ENCODE results near the gene CAPN11.

DNA sequence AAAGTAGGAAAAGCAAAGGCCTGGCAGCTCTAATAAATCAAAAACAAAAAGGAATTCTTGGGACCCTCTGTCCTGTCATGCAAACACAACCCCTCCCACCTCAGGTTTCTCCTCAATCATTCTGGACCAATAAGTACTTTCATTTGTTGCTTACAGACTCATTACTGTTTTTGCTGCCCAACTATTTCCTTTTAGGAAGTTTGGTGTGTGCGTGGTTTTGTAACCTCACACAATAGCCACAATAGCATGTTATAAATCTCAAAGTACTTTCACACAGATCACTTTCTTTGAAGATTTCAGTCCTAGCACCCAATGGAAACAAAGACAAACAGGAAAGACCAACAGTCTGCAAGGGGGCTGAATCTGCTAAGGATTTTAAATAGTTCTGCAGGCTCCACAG lies 35.8 kb upstream of the CAPN11 start:
- TF ChIP-seq, protein P1, sequence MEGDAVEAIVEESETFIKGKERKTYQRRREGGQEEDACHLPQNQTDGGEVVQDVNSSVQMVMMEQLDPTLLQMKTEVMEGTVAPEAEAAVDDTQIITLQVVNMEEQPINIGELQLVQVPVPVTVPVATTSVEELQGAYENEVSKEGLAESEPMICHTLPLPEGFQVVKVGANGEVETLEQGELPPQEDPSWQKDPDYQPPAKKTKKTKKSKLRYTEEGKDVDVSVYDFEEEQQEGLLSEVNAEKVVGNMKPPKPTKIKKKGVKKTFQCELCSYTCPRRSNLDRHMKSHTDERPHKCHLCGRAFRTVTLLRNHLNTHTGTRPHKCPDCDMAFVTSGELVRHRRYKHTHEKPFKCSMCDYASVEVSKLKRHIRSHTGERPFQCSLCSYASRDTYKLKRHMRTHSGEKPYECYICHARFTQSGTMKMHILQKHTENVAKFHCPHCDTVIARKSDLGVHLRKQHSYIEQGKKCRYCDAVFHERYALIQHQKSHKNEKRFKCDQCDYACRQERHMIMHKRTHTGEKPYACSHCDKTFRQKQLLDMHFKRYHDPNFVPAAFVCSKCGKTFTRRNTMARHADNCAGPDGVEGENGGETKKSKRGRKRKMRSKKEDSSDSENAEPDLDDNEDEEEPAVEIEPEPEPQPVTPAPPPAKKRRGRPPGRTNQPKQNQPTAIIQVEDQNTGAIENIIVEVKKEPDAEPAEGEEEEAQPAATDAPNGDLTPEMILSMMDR (IDR thresholded peaks at IDR 0.05), result no peak
- no peak for TF ChIP-seq POLR2A (IDR thresholded peaks at IDR 0.05)
